NCI-H510A treated with DMSO at 0.1 percent for 48 hours (cell line): ENCODE measurements around the gene CTNNB1.

Experiments
- DNase-seq: peaks from one replicate; lab custom pipeline; 2025; lab: John Stamatoyannopoulos, UW

Gene CTNNB1

GRCh38 chr3:41198950-41199865 is at the start of gene CTNNB1:
Gene CTNNB1 (plus strand): TSS chr3:41199505. CDS start chr3:41224069, 24,564 bp downstream.
- peak; percentile 67 for DNase-seq

- DNase-seq: peak; percentile 79
Measured at GRCh38 chr3:41155834-41156233, 43.5 kb upstream of the CTNNB1 start.

- peak; percentile 49 for DNase-seq
Measured at GRCh38 chr3:41158947-41159346, 40.4 kb upstream of the CTNNB1 start.

GRCh38 chr3:41159588-41160189 is 39.6 kb upstream of the CTNNB1 start:
- DNase-seq: no peak

GRCh38 chr3:41162541-41162940 is 36.8 kb upstream of the CTNNB1 start:
- DNase-seq: no peak

GRCh38 chr3:41163006-41163405 is 36.3 kb upstream of the CTNNB1 start:
- no peak for DNase-seq

GRCh38 chr3:41163421-41163820 is 35.9 kb upstream of the CTNNB1 start:
- no peak for DNase-seq

GRCh38 chr3:41164777-41165176 is 34.5 kb upstream of the CTNNB1 start:
- no peak for DNase-seq

GRCh38 chr3:41167722-41168497 is 31.4 kb upstream of the CTNNB1 start:
- no peak for DNase-seq

- DNase-seq: no peak
Measured at GRCh38 chr3:41169023-41169422, 30.3 kb upstream of the CTNNB1 start.

GRCh38 chr3:41173926-41174885 is 25.1 kb upstream of the CTNNB1 start:
- DNase-seq: no peak

GRCh38 chr3:41175365-41175764 is 23.9 kb upstream of the CTNNB1 start:
- DNase-seq: no peak

- DNase-seq: no peak
Measured at GRCh38 chr3:41176596-41176995, 22.7 kb upstream of the CTNNB1 start.

GRCh38 chr3:41178576-41178975 is 20.7 kb upstream of the CTNNB1 start:
- no peak for DNase-seq

- no peak for DNase-seq
Measured at GRCh38 chr3:41180396-41180795, 18.9 kb upstream of the CTNNB1 start.

GRCh38 chr3:41182504-41183059 is 16.7 kb upstream of the CTNNB1 start:
- no peak for DNase-seq

- DNase-seq: no peak
Measured at GRCh38 chr3:41184394-41184793, 14.9 kb upstream of the CTNNB1 start.

GRCh38 chr3:41186297-41186696 is 13.0 kb upstream of the CTNNB1 start:
- DNase-seq: no peak

- DNase-seq: no peak
Measured at GRCh38 chr3:41188306-41188705, 11.0 kb upstream of the CTNNB1 start.

GRCh38 chr3:41190509-41191284 is 8.6 kb upstream of the CTNNB1 start:
- DNase-seq: no peak
